Activated CD4-positive, alpha-beta T cell treated with anti-CD3 and anti-CD28 coated beads for 36 hours (primary cell): Measurements from ENCODE around the gene EML6. TPM values are rescaled to one million over a fixed set of nuclear protein-coding genes. Genes with fewer than 3 reads are reported as not detected.

Experiments used
- ATAC-seq: fragments of 200-7000 bp; cut with Tn5 transposase; one replicate; pipeline ENCODE4 v1.10.0; 2021; ENCODE audit warnings: mild to moderate bottlenecking, moderate library complexity
- CTCF ChIA-PET: fragments of 350-600 bp; sonication (Branson Sonifier 250); formaldehyde crosslinking; loops from one replicate; lab custom pipeline; 2021; ENCODE audit warnings: antibody characterized with exemption; lab: Charles Lee
- POLR2A ChIA-PET: fragments of 350-600 bp; sonication (Branson Sonifier 250); formaldehyde crosslinking; loops from one replicate; lab custom pipeline; 2021; ENCODE audit warnings: antibody characterized with exemption, inconsistent platforms; lab: Charles Lee
- DNase-seq: peaks from one replicate; pipeline ENCODE4 v3.0.0-alpha.2; 2020
- H3K27ac Mint-ChIP-seq: one replicate; pipeline ENCODE4 v1.8.0; 2021; ENCODE audit warnings: mixed read lengths
- H3K27me3 Mint-ChIP-seq: one replicate; pipeline ENCODE4 v1.8.0; 2021; ENCODE audit warnings: mixed read lengths
- H3K36me3 Mint-ChIP-seq: one replicate; pipeline ENCODE4 v1.8.0; 2021; ENCODE audit warnings: low read depth, mixed read lengths
- H3K4me1 Mint-ChIP-seq: one replicate; pipeline ENCODE4 v1.8.0; 2021; ENCODE audit warnings: mixed read lengths
- H3K4me3 Mint-ChIP-seq: one replicate; pipeline ENCODE4 v1.8.0; 2021; ENCODE audit warnings: mild to moderate bottlenecking, moderate library complexity, mixed read lengths
- H3K9me3 Mint-ChIP-seq: one replicate; pipeline ENCODE4 v1.8.0; 2021; ENCODE audit warnings: low read depth, mixed read lengths
- intact Hi-C, 2 experiments: fragments of 100-400 bp; cut with DNase I in 1 of 2; cut with micrococcal nuclease in 1 of 2; formaldehyde crosslinking; loops; one replicate each; pipeline versions ENCODE4 v1.14.2 to v1.15.1; 2022 to 2024; cut with DNase I, micrococcal nuclease
- total RNA-seq, 2 experiments: library from RNA; stranded (reverse); gene quantifications; one replicate each; pipeline ENCODE4 v1.2.3, GENCODE V29; 2021

The EML6 gene
- total RNA-seq, 2 experiments from 2014 or later: 0.16 to 0.30 TPM

GRCh38 chr2:55017428-55017827 is 294.0 kb downstream of the EML6 start:
- POLR2A ChIA-PET: no interaction called here
- intact Hi-C loops: no loop called here

DNA sequence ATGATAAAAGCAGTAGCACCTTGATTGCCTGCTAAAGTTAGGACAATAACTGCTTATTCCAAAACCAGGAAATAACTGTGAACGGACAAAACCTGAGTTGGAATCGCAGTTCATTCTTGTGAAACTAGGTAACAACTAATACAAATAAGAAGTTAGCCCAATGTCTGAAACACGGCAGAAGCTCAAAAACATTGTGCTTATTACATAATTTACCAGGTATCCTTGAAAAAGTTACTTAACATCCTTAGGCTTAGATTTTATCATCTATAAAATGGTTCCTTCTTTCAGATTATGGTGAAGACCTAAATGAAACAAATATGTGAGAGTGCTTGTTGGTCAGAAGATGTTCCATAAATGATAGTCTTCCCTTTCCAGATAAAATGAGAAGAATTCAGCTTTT is 294.4 kb downstream of the EML6 start:
- no peak for ATAC-seq
- Mint-ChIP-seq H3K27me3 (no peaks in the 10 kb centered on the region), H3K36me3 (peaks cover 20% of the 10 kb centered on the region), H3K27ac (no peak overlapping the region), H3K4me3 (no peak overlapping the region), H3K4me1 (peaks cover 15% of the 10 kb centered on the region), H3K9me3 (peaks cover 2% of the 10 kb centered on the region)
- ChIA-PET POLR2A (no interaction called here), CTCF (interaction anchor here (0.6 to 1.9 kb wide), 7 partner anchors 9 to 116 kb away, joined by 3 to 7 read pairs (median 4); no protein-coding TSS in a partner anchor)
- intact Hi-C loops: no loop called here
- no peak for DNase-seq

More at GRCh38 chr2:55017428-55017827, 294.0 kb downstream of the EML6 start:
- Mint-ChIP-seq H3K27ac (no peak overlapping the region), H3K27me3 (no peaks in the 10 kb centered on the region), H3K4me1 (peaks cover 15% of the 10 kb centered on the region), H3K4me3 (no peak overlapping the region), H3K36me3 (peaks cover 20% of the 10 kb centered on the region), H3K9me3 (peaks cover 2% of the 10 kb centered on the region)
- ATAC-seq (no peak), DNase-seq (no peak)
- CTCF ChIA-PET: interaction anchor here (1.0 to 1.9 kb wide), 4 partner anchors 10 to 152 kb away, joined by 3 to 6 read pairs (median 4); no protein-coding TSS in a partner anchor

DNA sequence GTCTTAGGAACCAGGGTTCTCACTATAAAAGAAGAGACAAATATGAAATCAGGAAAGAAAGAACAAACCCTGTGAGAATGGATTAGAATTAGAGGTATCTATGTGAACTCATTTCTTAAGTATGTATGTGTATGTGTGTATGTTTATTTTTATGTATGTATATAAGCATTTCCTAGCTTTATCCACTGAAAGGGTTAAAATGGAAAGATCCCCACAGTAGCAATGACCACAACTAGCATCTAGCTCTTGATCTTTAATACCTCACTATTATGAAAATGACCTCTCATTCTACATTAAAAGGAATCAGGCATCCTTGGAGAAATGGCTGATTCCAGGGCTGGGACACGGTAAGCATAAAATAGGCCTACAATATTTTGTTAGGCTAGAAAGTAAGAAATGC is 295.2 kb downstream of the EML6 start:
- H3K4me1 Mint-ChIP-seq: peaks cover 10% of the 10 kb centered on the region
- ATAC-seq (no peak), DNase-seq (no peak)
- intact Hi-C loops: no loop called here
- ChIA-PET CTCF (interaction anchor here (0.6 to 1.9 kb wide), 6 partner anchors 10 to 150 kb away, joined by 3 to 6 read pairs (median 4); no protein-coding TSS in a partner anchor), POLR2A (no interaction called here)
- H3K36me3 Mint-ChIP-seq: peaks cover 20% of the 10 kb centered on the region
- H3K9me3 Mint-ChIP-seq: peaks cover 2% of the 10 kb centered on the region
- H3K4me3 Mint-ChIP-seq: no peak overlapping the region
- H3K27ac Mint-ChIP-seq: no peak overlapping the region
- H3K27me3 Mint-ChIP-seq: no peaks in the 10 kb centered on the region

DNA sequence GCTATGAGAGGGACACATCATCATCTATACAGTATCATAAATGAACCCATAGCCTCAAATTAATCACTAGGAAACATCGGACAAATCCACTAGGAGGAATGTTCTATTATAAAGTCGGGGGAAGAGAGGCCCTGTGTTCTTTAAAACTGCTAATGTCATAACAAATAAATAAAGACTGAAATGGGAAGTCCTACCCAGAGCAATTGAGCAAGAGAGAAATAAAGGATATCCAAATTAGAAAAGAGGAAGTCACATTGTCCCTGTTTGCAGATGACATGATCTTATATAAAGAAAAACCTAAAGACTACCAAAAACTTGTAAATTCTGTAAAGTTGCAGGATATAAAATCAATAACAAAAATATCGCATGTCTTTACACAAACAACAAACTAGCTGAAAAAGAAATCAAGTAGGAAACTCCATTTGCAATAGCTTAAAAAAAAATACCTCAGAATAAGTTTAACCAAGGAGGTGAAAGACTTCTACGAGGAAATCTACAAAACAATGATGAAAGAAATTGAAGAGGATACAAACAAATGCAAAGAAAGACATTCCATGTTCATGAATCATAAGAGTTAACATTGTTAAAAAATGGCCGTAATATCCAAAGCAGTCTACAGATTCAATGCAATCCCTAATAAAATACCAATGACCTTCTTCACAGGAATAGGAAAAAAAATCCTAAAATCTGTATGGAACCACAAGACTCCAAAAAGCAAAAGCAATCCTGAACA is 296.2 kb downstream of the EML6 start:
- intact Hi-C loops: no loop called here
- DNase-seq (no peak), ATAC-seq (no peak)
- H3K4me1 Mint-ChIP-seq: peaks cover 9% of the 10 kb centered on the region
- no peaks in the 10 kb centered on the region for H3K27me3 Mint-ChIP-seq
- peaks cover 20% of the 10 kb centered on the region for H3K36me3 Mint-ChIP-seq
- peaks cover 2% of the 10 kb centered on the region for H3K9me3 Mint-ChIP-seq
- POLR2A ChIA-PET: no interaction called here
- CTCF ChIA-PET: interaction anchor here (0.8 kb wide), 1 partner anchor 149 kb away, joined by 4 read pairs; no protein-coding TSS in a partner anchor
- H3K4me3 Mint-ChIP-seq: no peak overlapping the region
- no peak overlapping the region for H3K27ac Mint-ChIP-seq
